Activated CD4-positive, alpha-beta T cell treated with anti-CD3 and anti-CD28 coated beads for 36 hours (primary cell): ENCODE data around the gene PSMA2. TPM values are rescaled to one million over a fixed set of nuclear protein-coding genes. Genes with fewer than 3 reads are reported as not detected.

Experiments used
- ATAC-seq: fragments of 200-7000 bp; cut with Tn5 transposase; one replicate; pipeline ENCODE4 v1.10.0; 2021; ENCODE audit warnings: mild to moderate bottlenecking, moderate library complexity
- CTCF ChIA-PET: fragments of 350-600 bp; sonication (Branson Sonifier 250); formaldehyde crosslinking; loops from one replicate; lab custom pipeline; 2021; ENCODE audit warnings: antibody characterized with exemption; lab: Charles Lee
- POLR2A ChIA-PET: fragments of 350-600 bp; sonication (Branson Sonifier 250); formaldehyde crosslinking; loops from one replicate; lab custom pipeline; 2021; ENCODE audit warnings: antibody characterized with exemption, inconsistent platforms; lab: Charles Lee
- DNase-seq: peaks from one replicate; pipeline ENCODE4 v3.0.0-alpha.2; 2020
- H3K27ac Mint-ChIP-seq: one replicate; pipeline ENCODE4 v1.8.0; 2021; ENCODE audit warnings: mixed read lengths
- H3K27me3 Mint-ChIP-seq: one replicate; pipeline ENCODE4 v1.8.0; 2021; ENCODE audit warnings: mixed read lengths
- H3K36me3 Mint-ChIP-seq: one replicate; pipeline ENCODE4 v1.8.0; 2021; ENCODE audit warnings: low read depth, mixed read lengths
- H3K4me1 Mint-ChIP-seq: one replicate; pipeline ENCODE4 v1.8.0; 2021; ENCODE audit warnings: mixed read lengths
- H3K4me3 Mint-ChIP-seq: one replicate; pipeline ENCODE4 v1.8.0; 2021; ENCODE audit warnings: mild to moderate bottlenecking, moderate library complexity, mixed read lengths
- H3K9me3 Mint-ChIP-seq: one replicate; pipeline ENCODE4 v1.8.0; 2021; ENCODE audit warnings: low read depth, mixed read lengths
- intact Hi-C, 2 experiments: fragments of 100-400 bp; cut with DNase I in 1 of 2; cut with micrococcal nuclease in 1 of 2; formaldehyde crosslinking; loops; one replicate each; pipeline versions ENCODE4 v1.14.2 to v1.15.1; 2022 to 2024; cut with DNase I, micrococcal nuclease
- total RNA-seq, 2 experiments: library from RNA; stranded (reverse); gene quantifications; one replicate each; pipeline ENCODE4 v1.2.3, GENCODE V29; 2021

The PSMA2 gene
- total RNA-seq, 2 experiments from 2014 or later, result 109 to 217 TPM

GRCh38 chr7:42924223-42924838 is 7.6 kb downstream of the PSMA2 start:
- Mint-ChIP-seq H3K27me3 (no peaks in the 10 kb centered on the region), H3K4me3 (no peak overlapping the region), H3K4me1 (peaks cover 57% of the 10 kb centered on the region), H3K27ac (peak overlapping the region; percentile 83), H3K36me3 (peaks cover 68% of the 10 kb centered on the region), H3K9me3 (no peaks in the 10 kb centered on the region)
- ATAC-seq (peak; percentile 19), DNase-seq (no peak)
- CTCF ChIA-PET, result interaction anchor here (0.6 to 2.5 kb wide), 4 partner anchors 11 to 1014 kb away, joined by 3 to 8 read pairs (median 5); partner anchors contain the start of gene C7orf25
- POLR2A ChIA-PET, result interaction anchor here (0.6 kb wide), 1 partner anchor 187 kb away, joined by 3 read pairs; no protein-coding TSS in a partner anchor
- intact Hi-C loops, result no loop called here

DNA sequence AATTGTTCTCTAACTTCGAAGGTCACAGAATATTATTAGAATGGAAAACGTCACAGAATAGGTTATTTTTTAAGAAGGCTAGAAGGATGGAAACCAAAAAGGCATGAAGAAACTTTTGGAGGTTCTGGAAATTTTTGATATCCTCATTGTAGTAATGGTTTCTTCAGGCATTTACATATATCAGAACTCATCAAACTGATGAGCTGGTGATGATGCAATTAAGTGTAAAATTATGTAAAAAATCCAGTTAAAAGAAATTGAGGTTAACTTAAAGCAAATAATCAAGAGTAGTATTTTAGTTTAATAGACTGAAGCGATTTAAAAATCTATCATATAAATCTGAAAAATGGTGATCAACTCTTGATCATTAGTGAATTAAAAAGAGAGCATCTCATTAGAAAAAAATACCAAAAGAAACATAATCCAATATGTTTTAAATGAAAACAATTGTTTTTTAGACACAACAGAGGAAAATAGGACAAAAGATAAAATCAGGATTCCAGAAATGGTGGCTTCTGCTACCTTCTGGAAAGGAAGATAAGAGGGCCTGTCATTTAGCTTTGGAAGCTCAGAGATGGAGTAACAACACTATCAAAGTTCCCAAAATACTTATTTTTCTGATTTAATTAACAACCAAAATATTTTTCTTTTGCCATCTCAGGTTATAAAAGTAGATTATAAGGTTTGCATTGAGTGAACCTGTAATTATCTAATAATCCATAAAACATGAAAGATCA is 9.8 kb downstream of the PSMA2 start:
- no peaks in the 10 kb centered on the region for H3K27me3 Mint-ChIP-seq
- POLR2A ChIA-PET, result no interaction called here
- peak overlapping the region; percentile 51 for H3K27ac Mint-ChIP-seq
- H3K4me3 Mint-ChIP-seq, result no peak overlapping the region
- peaks cover 62% of the 10 kb centered on the region for H3K36me3 Mint-ChIP-seq
- H3K9me3 Mint-ChIP-seq, result no peaks in the 10 kb centered on the region
- CTCF ChIA-PET, result interaction anchor here (0.6 to 1.2 kb wide), 2 partner anchors 19 to 35 kb away, joined by 3 read pairs; no protein-coding TSS in a partner anchor
- peaks cover 36% of the 10 kb centered on the region for H3K4me1 Mint-ChIP-seq
- intact Hi-C loops, result no loop called here
- no peak for DNase-seq
- ATAC-seq, result no peak

DNA sequence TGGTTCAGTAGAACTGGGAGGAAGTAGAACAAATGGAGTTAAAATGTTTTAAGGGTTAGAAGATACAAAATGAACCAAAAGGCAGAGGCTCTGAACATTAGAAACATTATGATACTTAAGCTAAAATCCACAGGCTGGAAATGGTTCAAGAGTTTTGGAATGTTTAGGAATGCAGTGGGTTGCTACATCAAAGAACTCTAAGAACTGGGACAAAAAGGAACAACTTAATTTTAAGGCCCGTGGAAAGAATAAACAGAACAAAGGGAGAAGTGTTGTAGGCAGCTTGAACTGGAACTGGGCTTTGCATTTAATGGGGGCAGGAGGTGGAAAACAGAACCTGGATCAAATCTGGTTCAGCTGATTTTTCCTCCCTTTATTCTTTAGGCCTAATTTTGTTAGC is 16.6 kb downstream of the PSMA2 start:
- ChIA-PET POLR2A (no interaction called here), CTCF (interaction anchor here (0.7 to 1.9 kb wide), 2 partner anchors 17 to 26 kb away, joined by 3 to 6 read pairs; partner anchors contain the start of genes MRPL32 and PSMA2)
- peak overlapping the region; percentile 58 for H3K27ac Mint-ChIP-seq
- ATAC-seq (no peak), DNase-seq (no peak)
- intact Hi-C loops, result no loop called here
- H3K27me3 Mint-ChIP-seq, result no peaks in the 10 kb centered on the region
- H3K4me3 Mint-ChIP-seq, result no peak overlapping the region
- H3K4me1 Mint-ChIP-seq, result peaks cover 44% of the 10 kb centered on the region
- peaks cover 61% of the 10 kb centered on the region for H3K36me3 Mint-ChIP-seq
- no peaks in the 10 kb centered on the region for H3K9me3 Mint-ChIP-seq

DNA sequence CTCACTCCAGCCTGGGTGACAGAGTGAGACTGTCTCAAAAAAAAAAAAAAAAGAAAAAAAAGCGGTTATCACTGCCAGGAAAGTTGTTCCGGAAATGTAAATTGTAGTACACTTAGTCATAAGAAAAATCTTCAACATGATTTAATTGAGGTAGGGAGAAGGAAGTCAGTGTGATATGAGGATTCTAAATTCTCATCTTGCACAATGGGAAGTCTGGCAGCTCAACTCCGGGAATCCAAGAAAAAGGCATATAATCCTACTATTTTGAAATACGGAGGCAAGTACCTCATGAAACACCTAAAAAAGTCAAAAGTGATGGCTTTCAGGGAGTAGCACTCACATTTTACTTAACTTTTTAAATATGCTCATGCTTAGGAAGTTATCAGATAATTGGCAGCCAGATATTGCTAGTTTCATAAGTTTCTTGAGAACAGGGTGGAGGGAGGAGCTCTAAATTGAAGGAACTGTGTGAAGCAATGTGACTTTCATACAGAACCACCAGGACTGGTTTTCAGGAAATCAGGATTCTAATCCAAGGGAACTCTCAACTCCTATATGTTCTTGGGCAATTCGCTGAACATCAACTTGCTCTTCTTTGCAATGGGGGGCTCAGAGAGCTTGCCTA is 17.4 kb downstream of the PSMA2 start:
- Mint-ChIP-seq H3K9me3 (peaks cover 2% of the 10 kb centered on the region), H3K4me1 (peaks cover 51% of the 10 kb centered on the region), H3K4me3 (no peak overlapping the region), H3K27me3 (no peaks in the 10 kb centered on the region), H3K27ac (peak overlapping the region; percentile 87), H3K36me3 (peaks cover 60% of the 10 kb centered on the region)
- CTCF ChIA-PET, result interaction anchor here (0.7 to 3.1 kb wide), 4 partner anchors 18 to 27 kb away, joined by 3 to 8 read pairs (median 4); partner anchors contain the start of genes MRPL32 and PSMA2
- intact Hi-C loops, result no loop called here
- POLR2A ChIA-PET, result interaction anchor here (1.2 kb wide), 1 partner anchor 18 kb away, joined by 3 read pairs; the partner anchor contains the start of genes MRPL32 and PSMA2
- ATAC-seq, result peak; percentile 3
- DNase-seq, result no peak

- Mint-ChIP-seq H3K4me3 (peak overlapping the region; percentile 5), H3K36me3 (peaks cover 55% of the 10 kb centered on the region), H3K27me3 (no peaks in the 10 kb centered on the region), H3K27ac (peak overlapping the region; percentile 87), H3K9me3 (peaks cover 2% of the 10 kb centered on the region), H3K4me1 (peaks cover 51% of the 10 kb centered on the region)
- DNase-seq (no peak), ATAC-seq (no peak)
- ChIA-PET CTCF (interaction anchor here (1.3 to 3.1 kb wide), 5 partner anchors 10 to 27 kb away, joined by 3 to 8 read pairs (median 6); partner anchors contain the start of genes MRPL32 and PSMA2), POLR2A (interaction anchor here (1.2 to 1.3 kb wide), 2 partner anchors 15 to 18 kb away, joined by 3 to 5 read pairs; partner anchors contain the start of genes MRPL32 and PSMA2)
- intact Hi-C loops, result no loop called here
Observed at GRCh38 chr7:42914009-42914408, 18.0 kb downstream of the PSMA2 start.

- H3K4me1 Mint-ChIP-seq, result peaks cover 51% of the 10 kb centered on the region
- intact Hi-C loops, result loop anchor here in 1 of 2 experiments (1.0 kb wide), 1 partner anchor 8 kb away; no protein-coding TSS in a partner anchor
- CTCF ChIA-PET, result interaction anchor here (1.3 to 3.1 kb wide), 5 partner anchors 11 to 27 kb away, joined by 3 to 8 read pairs (median 6); partner anchors contain the start of genes MRPL32 and PSMA2
- DNase-seq (peak; percentile 17), ATAC-seq (peak; percentile 17)
- POLR2A ChIA-PET, result interaction anchor here (1.2 to 1.3 kb wide), 2 partner anchors 15 to 19 kb away, joined by 3 to 5 read pairs; partner anchors contain the start of genes MRPL32 and PSMA2
- peaks cover 52% of the 10 kb centered on the region for H3K36me3 Mint-ChIP-seq
- H3K27me3 Mint-ChIP-seq, result no peaks in the 10 kb centered on the region
- peak overlapping the region; percentile 5 for H3K4me3 Mint-ChIP-seq
- peak overlapping the region; percentile 87 for H3K27ac Mint-ChIP-seq
- peaks cover 2% of the 10 kb centered on the region for H3K9me3 Mint-ChIP-seq
Observed at GRCh38 chr7:42913591-42913990, 18.4 kb downstream of the PSMA2 start.

GRCh38 chr7:42911454-42912447 is 20.2 kb downstream of the PSMA2 start, which contains the start of gene C7orf25:
C7orf25 (minus strand) TSS chr7:42912070; CDS start chr7:42910900, 1,170 bp downstream.
- ATAC-seq, result peak; percentile 89
- intact Hi-C loops, result loop anchor here (1.0 to 2.0 kb wide), 4 partner anchors 21 to 42 kb away; partner anchors contain the start of genes MRPL32 (in 2 of the 2) and PSMA2 (in 2 of the 2)
- CTCF ChIA-PET, result interaction anchor here (0.5 to 3.1 kb wide), 5 partner anchors 13 to 34 kb away, joined by 3 to 8 read pairs (median 4); partner anchors contain the start of genes MRPL32 and PSMA2
- Mint-ChIP-seq H3K27ac (peak within 1 kb of the TSS; percentile 92), H3K4me1 (peaks cover 56% of the 10 kb centered on the region), H3K9me3 (peaks cover 2% of the 10 kb centered on the region), H3K4me3 (peak within 1 kb of the TSS; percentile 87), H3K27me3 (no peaks in the 10 kb centered on the region), H3K36me3 (peaks cover 47% of the 10 kb centered on the region)
- POLR2A ChIA-PET, result interaction anchor here (0.6 to 1.0 kb wide), 2 partner anchors 19 to 20 kb away, joined by 3 to 7 read pairs; partner anchors contain the start of genes MRPL32 and PSMA2
- DNase-seq, result peak; percentile 98

DNA sequence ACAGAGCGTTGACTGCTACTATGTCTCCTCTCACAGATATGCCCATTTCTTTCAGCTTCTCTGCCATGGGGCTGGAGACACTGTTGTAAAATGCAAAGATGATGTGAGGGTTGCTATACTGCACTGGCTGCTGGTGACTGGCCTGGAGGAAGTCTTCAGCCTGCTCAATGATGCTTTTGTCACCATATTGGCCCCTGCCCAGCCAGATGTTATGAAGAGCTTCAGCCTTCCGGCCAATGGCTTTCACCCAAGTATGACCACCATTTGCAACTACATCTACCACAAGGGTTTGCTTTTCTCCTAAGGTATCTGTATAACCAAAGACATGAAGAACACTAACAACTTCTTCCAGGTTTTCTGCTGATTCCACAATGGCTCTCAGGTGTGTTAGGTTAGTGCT is 21.7 kb downstream of the PSMA2 start:
- POLR2A ChIA-PET, result no interaction called here
- DNase-seq (no peak), ATAC-seq (no peak)
- Mint-ChIP-seq H3K27me3 (no peaks in the 10 kb centered on the region), H3K27ac (no peak overlapping the region), H3K4me3 (no peak overlapping the region), H3K36me3 (peaks cover 35% of the 10 kb centered on the region), H3K9me3 (peaks cover 2% of the 10 kb centered on the region), H3K4me1 (peaks cover 57% of the 10 kb centered on the region)
- CTCF ChIA-PET, result interaction anchor here (0.5 to 1.6 kb wide), 5 partner anchors 21 to 125 kb away, joined by 3 to 4 read pairs (median 3); partner anchors contain the start of gene PSMA2
- intact Hi-C loops, result loop anchor here in 1 of 2 experiments (2.0 kb wide), 1 partner anchor 22 kb away; no protein-coding TSS in a partner anchor

GRCh38 chr7:42907316-42907715 is 24.7 kb downstream of the PSMA2 start:
- H3K27me3 Mint-ChIP-seq, result no peaks in the 10 kb centered on the region
- H3K4me1 Mint-ChIP-seq, result peaks cover 27% of the 10 kb centered on the region
- peaks cover 2% of the 10 kb centered on the region for H3K9me3 Mint-ChIP-seq
- ChIA-PET CTCF (interaction anchor here (0.6 kb wide), 1 partner anchor 122 kb away, joined by 3 read pairs; no protein-coding TSS in a partner anchor), POLR2A (interaction anchor here (0.7 kb wide), 1 partner anchor 31 kb away, joined by 3 read pairs; no protein-coding TSS in a partner anchor)
- H3K4me3 Mint-ChIP-seq, result no peak overlapping the region
- H3K36me3 Mint-ChIP-seq, result peaks cover 19% of the 10 kb centered on the region
- ATAC-seq (no peak), DNase-seq (no peak)
- intact Hi-C loops, result no loop called here
- no peak overlapping the region for H3K27ac Mint-ChIP-seq
